Endothelial cell of umbilical vein (primary cell): ENCODE results near the gene NOTCH1. TPM values are rescaled to one million over a fixed set of nuclear protein-coding genes. Genes with fewer than 3 reads are reported as not detected.

Source experiments
- BruUV-seq: library from RNA; stranded (reverse); fragments of 400-500 nt; replicated peaks from 2 replicates; lab custom pipeline; 2021; lab: Mats Ljungman, UMichigan
- CTCF ChIA-PET: fragments of 300-600, 350-600 bp; sonication (Branson Sonifier 250); formaldehyde crosslinking; loops from one replicate; lab custom pipeline; 2021; ENCODE audit warnings: antibody characterized with exemption, inconsistent platforms; lab: Charles Lee
- POLR2A ChIA-PET: fragments of 300-600, 350-600 bp; sonication (Branson Sonifier 250); formaldehyde crosslinking; loops from one replicate; lab custom pipeline; 2021; ENCODE audit warnings: antibody characterized with exemption, inconsistent platforms; lab: Charles Lee
- DNase-seq: peaks from one replicate; pipeline ENCODE4 v3.0.0-alpha.2; 2011; ENCODE audit warnings: low read depth, low spot score
- FAIRE-seq: peaks from 2 replicates; lab custom pipeline; 2011; peaks lifted over from hg19 to GRCh38; lab: Jason Lieb, UNC
- H2AFZ ChIP-seq: 2 replicates; pipeline ENCODE4 v1.6.0; 2012; ENCODE audit warnings: low read depth, low read length, control low read depth, inconsistent platforms
- H3K27ac ChIP-seq: 2 replicates; pipeline ENCODE4 v1.5.1; 2011; ENCODE audit warnings: low read depth, mild to moderate bottlenecking, control low read depth, low read length, moderate library complexity; ENCODE audit not compliant: insufficient read depth
- H3K27me3 ChIP-seq, 2 experiments: 2 replicates each; pipeline versions ENCODE4 v1.6.0 to v1.6.1; 2011; ENCODE audit warnings: low read length in 2 of 2, mixed read lengths in 1 of 2; ENCODE audit not compliant: control insufficient read depth in 2 of 2, insufficient read depth in 2 of 2
- H3K36me3 ChIP-seq, 2 experiments: 2 replicates in 1 of 2; 3 replicates in 1 of 2; pipeline ENCODE4 v1.5.1; 2011; ENCODE audit warnings: low read length in 2 of 2, mild to moderate bottlenecking in 1 of 2, moderate library complexity in 1 of 2; ENCODE audit not compliant: control insufficient read depth in 2 of 2, insufficient read depth in 2 of 2; ENCODE audit errors: extremely low read depth in 1 of 2
- H3K4me1 ChIP-seq: 3 replicates; pipeline ENCODE4 v1.5.1; 2011; ENCODE audit warnings: mild to moderate bottlenecking, low read length; ENCODE audit not compliant: control insufficient read depth, insufficient read depth; ENCODE audit errors: extremely low read depth
- H3K4me2 ChIP-seq: 2 replicates; pipeline ENCODE4 v1.6.1; 2011; ENCODE audit warnings: low read length, control low read depth, mixed read lengths; ENCODE audit not compliant: insufficient read depth
- H3K4me3 ChIP-seq, 3 experiments: fragments of 200-600 bp in 1 of 3; sonication (generic), shearing (Covaris generic) in 1 of 3; replicated peaks in 1 of 3; 2 replicates each; pipeline ENCODE4 v1.5.1; 2011 to 2016; ENCODE audit warnings: control low read depth in 3 of 3, low read length in 3 of 3, mild to moderate bottlenecking in 2 of 3, inconsistent platforms in 1 of 3, low read depth in 1 of 3, moderate library complexity in 1 of 3; ENCODE audit not compliant: insufficient read depth in 1 of 3
- H3K79me2 ChIP-seq: 2 replicates; pipeline ENCODE4 v1.6.0; 2012; ENCODE audit warnings: low read length, inconsistent platforms; ENCODE audit not compliant: control insufficient read depth, insufficient read depth
- H3K9ac ChIP-seq: replicated peaks from 2 replicates; pipeline ENCODE3; 2011; ENCODE audit warnings: low read length, control low read depth; ENCODE audit not compliant: insufficient read depth; ENCODE audit errors: extremely low read depth
- H3K9me1 ChIP-seq: replicated peaks from 3 replicates; pipeline ENCODE4 v1.6.0; 2011; ENCODE audit warnings: mild to moderate bottlenecking, low read length; ENCODE audit not compliant: control insufficient read depth, insufficient read depth; ENCODE audit errors: extremely low read depth
- H3K9me3 ChIP-seq: replicated peaks from 2 replicates; pipeline ENCODE4 v1.5.1; 2012; ENCODE audit warnings: low read length, inconsistent platforms; ENCODE audit not compliant: control insufficient read depth, insufficient read depth
- H4K20me1 ChIP-seq: replicated peaks from 2 replicates; pipeline ENCODE3; 2011; ENCODE audit warnings: mild to moderate bottlenecking, low read length; ENCODE audit not compliant: control insufficient read depth, insufficient read depth; ENCODE audit errors: extremely low read depth
- CTCF ChIP-seq, 2 donors: IDR thresholded peaks; 1 replicate in 1 of 2; 2 replicates in 1 of 2; pipeline ENCODE4 v1.5.1; 2011; ENCODE audit warnings: low read length in 2 of 2, mild to moderate bottlenecking in 2 of 2, moderate library complexity in 2 of 2, control low read depth in 1 of 2, inconsistent platforms in 1 of 2, low read depth in 1 of 2; ENCODE audit not compliant: insufficient read depth in 1 of 2; ENCODE audit errors: extremely low read depth in 1 of 2
- FOS ChIP-seq: IDR thresholded peaks from 2 replicates; pipeline ENCODE4 v1.6.1; 2011; ENCODE audit warnings: mild to moderate bottlenecking, low read length, moderate library complexity, borderline replicate concordance; ENCODE audit not compliant: insufficient read depth
- GATA2 ChIP-seq: IDR thresholded peaks from 2 replicates; pipeline ENCODE4 v1.7.0; 2011; ENCODE audit warnings: low read depth, mild to moderate bottlenecking, moderate library complexity, mixed read lengths, low read length; ENCODE audit not compliant: insufficient read length, insufficient read depth
- JUN ChIP-seq: IDR thresholded peaks from 2 replicates; pipeline ENCODE4 v1.6.1; 2011; ENCODE audit warnings: borderline replicate concordance, low read depth; ENCODE audit not compliant: insufficient read length, insufficient read depth
- MAX ChIP-seq: IDR thresholded peaks from 2 replicates; pipeline ENCODE4 v1.6.1; 2011; ENCODE audit not compliant: insufficient read depth, insufficient read length
- POLR2A ChIP-seq: IDR thresholded peaks from 2 replicates; pipeline ENCODE4 v1.6.1; 2012; ENCODE audit warnings: low read depth, mild to moderate bottlenecking, control low read depth, low read length
- POLR2AphosphoS5 ChIP-seq: IDR thresholded peaks from 2 replicates; pipeline ENCODE4 v1.6.1; 2012; ENCODE audit warnings: low read depth, mild to moderate bottlenecking, control low read depth, low read length, moderate library complexity; ENCODE audit not compliant: insufficient read depth
- dilution Hi-C: fragments of 300-500 bp; cut with MboI; formaldehyde crosslinking; loops from one replicate; pipeline ENCODE4 v1.15.0; 2019; ENCODE audit warnings: low sequenced_read_pairs; ENCODE audit not compliant: extremely low pct_ligation_motif_present
- intact Hi-C: fragments of 100-400 bp; cut with micrococcal nuclease; formaldehyde crosslinking; loops from one replicate; pipeline ENCODE4 v1.10.0; 2022
- polyA plus RNA-seq, 4 experiments: library from polyadenylated mRNA; depleted of rRNA in 3 of 4; stranded (reverse) in 3 of 4; unstranded in 1 of 4; fragments of >200 nt; gene quantifications; 2 replicates each; pipeline versions ENCODE4 v1.2.1 to v1.2.3, GENCODE V29; 2011 to 2012; ENCODE audit warnings: missing spikeins in 1 of 4
- total RNA-seq: library from RNA; stranded (reverse); gene quantifications from 2 replicates; pipeline ENCODE4 v1.2.3, GENCODE V29; 2021

The NOTCH1 gene
- total and polyA plus RNA-seq, 2 donors (not counting 3 experiments of a cell fraction or from before 2014, with no cell fraction given) = 31.7 to 153 TPM

GRCh38 chr9:136562746-136563495, 17.1 kb upstream of the NOTCH1 start:
- TF ChIP-seq JUN (no peak), CTCF (IDR thresholded peaks at IDR 0.05; ENCODE audit: extremely low read depth in 1 of 2, insufficient read depth in 1 of 2, low read depth in 1 of 2, low read length in 2 of 2) (no peak), FOS (no peak), MAX (no peak), GATA2 (no peak), POLR2A (no peak), POLR2AphosphoS5 (no peak)
- POLR2A ChIA-PET = no interaction called here
- Histone ChIP-seq H4K20me1 (no peaks in the 10 kb centered on the region), H3K4me3 (no peak overlapping the region), H3K9ac (no peak overlapping the region), H3K79me2 (no peaks in the 10 kb centered on the region), H3K36me3 (no peaks in the 10 kb centered on the region), H3K27me3 (no peaks in the 10 kb centered on the region), H2AFZ (no peak overlapping the region), H3K4me1 (peaks cover 7% of the 10 kb centered on the region), H3K4me2 (no peak overlapping the region), H3K9me1 (no peaks in the 10 kb centered on the region), H3K27ac (no peak overlapping the region), H3K9me3 (no peaks in the 10 kb centered on the region)
- FAIRE-seq (no peak), DNase-seq (peak; percentile 39)
- BruUV-seq = no TSS peak
- intact Hi-C loops (no loop called here), dilution Hi-C loops (no loop called here)
- CTCF ChIA-PET = interaction anchor here (1.3 to 2.1 kb wide), 2 partner anchors 13 to 62 kb away, joined by 3 to 9 read pairs; no protein-coding TSS in a partner anchor
